Neural progenitor cell (in vitro differentiated cells): Measurements from ENCODE around the gene DDX21. TPM values are rescaled to one million over a fixed set of nuclear protein-coding genes. Genes with fewer than 3 reads are reported as not detected.

Experiments
- DNase-seq: peaks from one replicate; pipeline ENCODE4 v3.0.0-alpha.2; 2016; ENCODE audit warnings: low spot score
- H2AFZ ChIP-seq: fragments of 200-600 bp; sonication (generic); replicated peaks from 2 replicates; pipeline ENCODE4 v1.6.1; 2016; ENCODE audit warnings: antibody characterized with exemption
- H3F3A ChIP-seq: fragments of 200-600 bp; sonication (generic); 2 replicates; pipeline ENCODE4 v1.6.1; 2016; ENCODE audit warnings: antibody characterized with exemption, low read depth
- H3K27ac ChIP-seq: fragments of 200-600 bp; sonication (generic); 2 replicates; pipeline ENCODE4 v1.5.1; 2016; ENCODE audit warnings: mild to moderate bottlenecking
- H3K27me3 ChIP-seq: fragments of 200-600 bp; sonication (generic); 2 replicates; pipeline ENCODE4 v1.6.1; 2016; ENCODE audit warnings: mild to moderate bottlenecking, moderate library complexity
- H3K36me3 ChIP-seq: fragments of 200-600 bp; sonication (generic); 2 replicates; pipeline ENCODE4 v1.5.1; 2016
- H3K4me1 ChIP-seq: fragments of 200-600 bp; sonication (generic); 2 replicates; pipeline ENCODE4 v1.6.1; 2016; ENCODE audit warnings: mixed run types
- H3K4me2 ChIP-seq: fragments of 200-600 bp; sonication (generic); 2 replicates; pipeline ENCODE4 v1.6.1; 2016
- H3K4me3 ChIP-seq: fragments of 200-600 bp; sonication (generic); 2 replicates; pipeline ENCODE4 v1.5.1; 2016
- H3K79me2 ChIP-seq: fragments of 200-600 bp; sonication (generic); 2 replicates; pipeline ENCODE4 v1.6.1; 2016; ENCODE audit warnings: low read depth
- H3K9ac ChIP-seq: fragments of 200-600 bp; sonication (generic); 2 replicates; pipeline ENCODE4 v1.6.1; 2016
- H3K9me3 ChIP-seq: fragments of 200-600 bp; sonication (generic); 2 replicates; pipeline ENCODE4 v1.5.1; 2016; ENCODE audit warnings: low read depth
- H4K20me1 ChIP-seq: fragments of 200-600 bp; sonication (generic); 2 replicates; pipeline ENCODE4 v1.6.1; 2016; ENCODE audit warnings: low read depth
- H3K27ac Mint-ChIP-seq: 3 replicates; pipeline ENCODE4 v1.8.0; 2021; ENCODE audit warnings: mixed read lengths
- H3K27me3 Mint-ChIP-seq: 2 replicates; pipeline ENCODE4 v1.8.0; 2022; ENCODE audit warnings: low read depth, mild to moderate bottlenecking, inconsistent platforms, moderate library complexity, mixed read lengths; ENCODE audit not compliant: insufficient read depth
- H3K36me3 Mint-ChIP-seq: 3 replicates; pipeline ENCODE4 v1.8.0; 2021; ENCODE audit warnings: mixed read lengths
- H3K4me1 Mint-ChIP-seq: 3 replicates; pipeline ENCODE4 v1.8.0; 2021; ENCODE audit warnings: mixed read lengths
- H3K4me3 Mint-ChIP-seq: 3 replicates; pipeline ENCODE4 v1.8.0; 2021; ENCODE audit warnings: mild to moderate bottlenecking, moderate library complexity, mixed read lengths
- H3K9me3 Mint-ChIP-seq: 3 replicates; pipeline ENCODE4 v1.8.0; 2020; ENCODE audit warnings: mixed read lengths
- EZH2 ChIP-seq: fragments of 200-600 bp; sonication (generic); IDR thresholded peaks from 2 replicates; pipeline ENCODE4 v1.6.1; 2017; ENCODE audit warnings: antibody characterized with exemption, mild to moderate bottlenecking, moderate library complexity
- EZH2phosphoT487 ChIP-seq: fragments of 200-600 bp; sonication (generic); IDR thresholded peaks from 2 replicates; pipeline ENCODE4 v1.6.1; 2017; ENCODE audit warnings: antibody characterized with exemption
- total RNA-seq: library from RNA; depleted of rRNA; stranded (reverse); fragments of >200 nt; gene quantifications from 2 replicates; pipeline ENCODE4 v1.2.3, GENCODE V29; 2015; ENCODE audit warnings: low replicate concordance
- TF ChIP-seq, protein P1 (sequence below): fragments of 200-600 bp; sonication (generic); IDR thresholded peaks from 2 replicates; pipeline ENCODE4 v1.5.1; 2017; ENCODE audit warnings: antibody characterized with exemption, mild to moderate bottlenecking

The DDX21 gene
- total RNA-seq, 1 donor from 2014 or later, result 69.9 TPM

DNA sequence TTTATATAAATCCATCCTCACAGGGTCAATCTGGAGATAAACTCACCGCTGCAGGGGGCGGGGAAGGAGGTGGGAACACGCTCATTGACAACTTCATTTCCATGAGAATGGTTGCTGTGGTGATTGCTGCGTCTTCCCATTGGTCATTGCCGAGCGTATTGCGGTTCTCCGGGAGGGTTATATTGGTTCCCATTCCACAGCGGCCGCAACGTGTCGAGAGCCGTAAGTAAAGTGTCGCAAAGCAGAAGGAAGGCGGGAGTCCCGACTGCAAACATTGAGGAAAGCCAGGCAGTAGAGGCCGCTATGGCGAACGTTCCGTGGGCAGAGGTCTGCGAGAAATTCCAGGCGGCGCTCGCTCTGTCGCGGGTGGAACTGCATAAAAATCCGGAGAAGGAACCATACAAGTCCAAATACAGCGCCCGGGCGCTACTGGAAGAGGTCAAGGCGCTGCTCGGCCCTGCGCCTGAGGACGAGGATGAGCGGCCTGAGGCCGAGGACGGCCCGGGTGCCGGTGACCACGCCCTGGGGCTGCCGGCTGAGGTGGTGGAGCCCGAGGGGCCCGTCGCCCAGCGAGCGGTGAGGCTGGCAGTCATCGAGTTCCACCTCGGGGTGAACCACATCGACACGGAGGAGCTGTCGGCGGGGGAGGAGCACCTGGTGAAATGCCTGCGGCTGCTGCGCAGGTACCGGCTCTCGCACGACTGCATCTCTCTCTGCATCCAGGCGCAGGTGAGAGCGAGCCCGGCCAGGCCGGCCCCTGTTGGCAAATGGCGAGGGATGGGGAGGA is 32.8 kb downstream of the DDX21 start, which contains the start of gene KIFBP:
KIFBP (plus strand) TSS at position 274 of the 787 bp plus-strand sequence; CDS start at position 304, 30 bp downstream.
- Histone ChIP-seq H3K27me3 (no peaks in the 10 kb centered on the region), H4K20me1 (peaks cover 6% of the 10 kb centered on the region), H3K4me3 (peak within 1 kb of the TSS; percentile 74), H3K4me1 (peaks cover 5% of the 10 kb centered on the region), H3K9me3 (no peaks in the 10 kb centered on the region), H3K36me3 (no peaks in the 10 kb centered on the region), H3K4me2 (peak within 1 kb of the TSS; percentile 93), H3K9ac (peak within 1 kb of the TSS; percentile 35), H3K79me2 (peaks cover 50% of the 10 kb centered on the region), H2AFZ (peak within 1 kb of the TSS; percentile 93), H3F3A (peaks cover 15% of the 10 kb centered on the region), H3K27ac (no peak within 1 kb of the TSS)
- no peaks in the 10 kb centered on the region for H3K9me3 Mint-ChIP-seq
- H3K27me3 Mint-ChIP-seq, result no peaks in the 10 kb centered on the region
- peak within 1 kb of the TSS; percentile 97 for H3K27ac Mint-ChIP-seq
- H3K36me3 Mint-ChIP-seq, result peaks cover 1% of the 10 kb centered on the region
- no peak for TF ChIP-seq EZH2
- TF ChIP-seq, protein P1, sequence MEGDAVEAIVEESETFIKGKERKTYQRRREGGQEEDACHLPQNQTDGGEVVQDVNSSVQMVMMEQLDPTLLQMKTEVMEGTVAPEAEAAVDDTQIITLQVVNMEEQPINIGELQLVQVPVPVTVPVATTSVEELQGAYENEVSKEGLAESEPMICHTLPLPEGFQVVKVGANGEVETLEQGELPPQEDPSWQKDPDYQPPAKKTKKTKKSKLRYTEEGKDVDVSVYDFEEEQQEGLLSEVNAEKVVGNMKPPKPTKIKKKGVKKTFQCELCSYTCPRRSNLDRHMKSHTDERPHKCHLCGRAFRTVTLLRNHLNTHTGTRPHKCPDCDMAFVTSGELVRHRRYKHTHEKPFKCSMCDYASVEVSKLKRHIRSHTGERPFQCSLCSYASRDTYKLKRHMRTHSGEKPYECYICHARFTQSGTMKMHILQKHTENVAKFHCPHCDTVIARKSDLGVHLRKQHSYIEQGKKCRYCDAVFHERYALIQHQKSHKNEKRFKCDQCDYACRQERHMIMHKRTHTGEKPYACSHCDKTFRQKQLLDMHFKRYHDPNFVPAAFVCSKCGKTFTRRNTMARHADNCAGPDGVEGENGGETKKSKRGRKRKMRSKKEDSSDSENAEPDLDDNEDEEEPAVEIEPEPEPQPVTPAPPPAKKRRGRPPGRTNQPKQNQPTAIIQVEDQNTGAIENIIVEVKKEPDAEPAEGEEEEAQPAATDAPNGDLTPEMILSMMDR, result peak; percentile 66
- DNase-seq, result peak; percentile 98
- H3K4me3 Mint-ChIP-seq, result peak within 1 kb of the TSS; percentile 99
- H3K4me1 Mint-ChIP-seq, result peaks cover 32% of the 10 kb centered on the region

DNA sequence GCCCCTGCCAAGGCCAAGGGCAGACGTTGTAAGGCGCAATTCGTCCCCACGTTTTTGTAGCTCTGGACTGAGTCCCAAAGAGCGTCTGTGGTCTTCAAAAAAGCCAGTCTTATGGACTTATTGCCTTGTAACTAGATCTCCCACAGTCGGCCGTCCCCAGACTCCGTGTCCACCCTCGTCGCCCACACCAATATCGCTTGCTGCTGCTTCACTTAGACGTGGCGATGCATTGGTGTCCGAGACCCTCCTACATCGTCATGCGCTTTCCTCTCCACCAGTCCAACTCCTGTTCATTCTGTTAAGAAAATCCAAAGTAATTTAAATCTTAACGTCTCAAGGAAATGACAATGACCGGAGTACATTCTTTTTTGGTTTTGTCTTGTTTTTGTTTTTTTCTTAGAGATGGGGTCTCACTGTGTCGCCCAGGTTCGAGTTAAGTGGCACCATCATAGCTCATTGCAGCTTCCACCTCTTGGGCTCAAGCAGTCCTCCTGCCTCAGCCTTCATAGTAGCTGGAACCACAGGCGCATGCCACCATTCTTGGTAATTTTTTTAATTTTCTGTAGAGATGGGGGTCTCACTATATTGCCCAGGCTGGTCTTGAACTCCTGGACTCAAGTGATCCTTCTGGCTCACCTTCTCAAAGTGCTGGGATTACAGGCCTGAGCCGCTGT is 33.5 kb downstream of the DDX21 start:
- TF ChIP-seq, protein P1, result no peak
- TF ChIP-seq EZH2phosphoT487 (no peak), EZH2 (no peak)
- no peaks in the 10 kb centered on the region for H3K27me3 Mint-ChIP-seq
- Histone ChIP-seq H3F3A (peaks cover 15% of the 10 kb centered on the region), H3K36me3 (no peaks in the 10 kb centered on the region), H3K79me2 (peaks cover 57% of the 10 kb centered on the region), H4K20me1 (peaks cover 6% of the 10 kb centered on the region), H3K4me2 (peak overlapping the region; percentile 93), H3K9ac (peak overlapping the region; percentile 35), H3K9me3 (no peaks in the 10 kb centered on the region), H3K4me3 (peak overlapping the region; percentile 74), H2AFZ (peak overlapping the region; percentile 93), H3K4me1 (peaks cover 5% of the 10 kb centered on the region), H3K27me3 (no peaks in the 10 kb centered on the region), H3K27ac (no peak overlapping the region)
- peaks cover 1% of the 10 kb centered on the region for H3K36me3 Mint-ChIP-seq
- peak overlapping the region; percentile 16 for H3K27ac Mint-ChIP-seq
- H3K4me3 Mint-ChIP-seq, result peak overlapping the region; percentile 99
- H3K9me3 Mint-ChIP-seq, result no peaks in the 10 kb centered on the region
- no peak for DNase-seq
- H3K4me1 Mint-ChIP-seq, result peaks cover 32% of the 10 kb centered on the region

DNA sequence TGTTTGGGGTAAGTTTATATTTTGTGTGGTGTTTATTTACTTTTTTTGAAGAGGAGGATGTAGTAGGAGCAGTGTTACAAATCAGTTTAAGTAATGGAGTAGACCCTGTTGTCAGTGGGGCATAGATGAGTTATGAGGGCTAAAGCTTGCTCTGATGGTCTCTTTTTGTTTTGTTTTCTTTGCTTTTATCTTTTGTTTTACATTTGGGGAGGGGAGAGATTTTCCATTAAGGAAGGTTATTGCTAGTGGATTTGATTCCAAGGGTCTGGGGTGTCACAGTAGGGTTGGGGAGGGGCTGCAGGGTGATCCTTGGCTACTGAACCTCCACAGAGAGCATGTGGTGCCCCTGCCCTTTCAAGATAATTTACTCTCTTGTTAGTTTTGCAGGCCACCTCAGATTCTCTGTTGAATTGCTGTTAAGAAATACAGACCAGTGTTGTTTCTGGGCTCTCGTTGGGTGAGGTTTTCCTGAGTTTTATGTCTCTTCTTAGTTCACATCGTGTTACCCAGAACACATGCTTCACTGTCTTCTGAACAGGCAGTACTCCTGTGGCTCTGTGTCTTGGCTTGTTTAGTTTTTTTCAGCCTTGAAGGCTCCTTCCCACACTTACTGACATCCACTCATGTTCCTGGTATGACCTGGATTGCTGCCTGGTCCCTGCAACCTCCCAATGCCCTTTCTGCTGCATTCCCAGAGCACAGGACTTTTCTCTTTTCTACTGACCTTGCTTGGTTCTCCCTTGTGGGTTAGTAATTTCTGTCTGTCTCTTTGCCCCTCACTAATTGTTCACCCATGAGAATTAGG is 36.9 kb downstream of the DDX21 start:
- DNase-seq, result no peak
- Histone ChIP-seq H2AFZ (no peak overlapping the region), H3K4me1 (peaks cover 5% of the 10 kb centered on the region), H3K9ac (no peak overlapping the region), H3K9me3 (no peaks in the 10 kb centered on the region), H3K27me3 (no peaks in the 10 kb centered on the region), H3F3A (no peaks in the 10 kb centered on the region), H3K4me2 (no peak overlapping the region), H4K20me1 (peaks cover 6% of the 10 kb centered on the region), H3K4me3 (no peak overlapping the region), H3K27ac (no peak overlapping the region), H3K79me2 (peaks cover 91% of the 10 kb centered on the region), H3K36me3 (no peaks in the 10 kb centered on the region)
- no peaks in the 10 kb centered on the region for H3K9me3 Mint-ChIP-seq
- H3K4me1 Mint-ChIP-seq, result peaks cover 29% of the 10 kb centered on the region
- H3K4me3 Mint-ChIP-seq, result no peak overlapping the region
- H3K36me3 Mint-ChIP-seq, result peaks cover 3% of the 10 kb centered on the region
- TF ChIP-seq EZH2phosphoT487, result no peak
- TF ChIP-seq, protein P1, result no peak
- no peak for TF ChIP-seq EZH2
- no peak overlapping the region for H3K27ac Mint-ChIP-seq
- no peaks in the 10 kb centered on the region for H3K27me3 Mint-ChIP-seq
